Heart left ventricle (tissue), 16 donors: ENCODE results near the gene WDR18. TPM values are rescaled to one million over a fixed set of nuclear protein-coding genes. Genes with fewer than 3 reads are reported as not detected.
A peak's percentile ranks its signal among the peaks of the same experiment; 100 is the strongest.

Experiments used
- ATAC-seq, 4 donors: fragments of 200-7000 bp; cut with Tn5 transposase; one replicate each; pipeline ENCODE4 v1.9.1; 2020 to 2022; ENCODE audit warnings: moderate library complexity in 4 of 4, mild to moderate bottlenecking in 3 of 4, moderate number of reproducible peaks in 1 of 4
- DNase-seq, 5 donors: peaks; one replicate each; pipeline ENCODE4 v3.0.0-alpha.2; 2020
- H3K27ac ChIP-seq, 12 donors: fragments of 200-600 bp; sonication (generic) in 4 of 12; one replicate each; pipeline versions ENCODE4 v1.5.0 to v1.8.0; 2016 to 2022; ENCODE audit warnings: mild to moderate bottlenecking in 2 of 12
- H3K27me3 ChIP-seq, 9 donors: fragments of 200-600 bp; sonication (generic) in 2 of 9; one replicate each; pipeline versions ENCODE4 v1.5.1 to v1.8.0; 2016 to 2022; ENCODE audit warnings: mild to moderate bottlenecking in 3 of 9
- H3K36me3 ChIP-seq, 9 donors: fragments of 200-600 bp; sonication (generic) in 2 of 9; one replicate each; pipeline versions ENCODE4 v1.5.0 to v1.8.0; 2018 to 2022; ENCODE audit warnings: mild to moderate bottlenecking in 2 of 9
- H3K4me1 ChIP-seq, 12 donors: fragments of 200-600 bp; sonication (generic) in 4 of 12; one replicate each; pipeline versions ENCODE4 v1.5.0 to v1.8.0; 2016 to 2022; ENCODE audit warnings: mild to moderate bottlenecking in 3 of 12
- H3K4me3 ChIP-seq, 12 donors: fragments of 200-600 bp; sonication (generic) in 4 of 12; one replicate each; pipeline versions ENCODE4 v1.5.0 to v1.8.0; 2017 to 2022; ENCODE audit warnings: mild to moderate bottlenecking in 9 of 12, moderate library complexity in 4 of 12
- H3K9me3 ChIP-seq, 12 donors: fragments of 200-600 bp; sonication (generic) in 4 of 12; one replicate each; pipeline versions ENCODE4 v1.5.0 to v1.8.0; 2016 to 2022; ENCODE audit warnings: mild to moderate bottlenecking in 1 of 12
- CTCF ChIP-seq, 12 donors: fragments of 200-600 bp; sonication (generic) in 4 of 12; IDR thresholded peaks; one replicate each; pipeline versions ENCODE4 v1.5.0 to v1.8.0; 2018 to 2022; ENCODE audit warnings: antibody characterized with exemption in 12 of 12, mild to moderate bottlenecking in 5 of 12
- POLR2A ChIP-seq, 2 donors: fragments of 450-650 bp; IDR thresholded peaks; one replicate each; pipeline ENCODE4 v1.6.1; 2017; ENCODE audit warnings: antibody characterized with exemption in 2 of 2, mild to moderate bottlenecking in 2 of 2, moderate library complexity in 2 of 2
- WGBS, 4 donors: extraction: QIAGEN DNeasy Blood & Tissue Kit in 2 of 4; methylation state at CpG; one replicate each; pipeline versions ENCODE4 v1.1.5 to v1.1.7; 2013 to 2018; 5-methylcytosine and 5-hydroxymethylcytosine counted together
- intact Hi-C, 10 donors: fragments of 100-400 bp; cut with DNase I; formaldehyde crosslinking; loops; one replicate each; pipeline versions ENCODE4 v1.11.1 to v1.14.2; 2022
- polyA plus RNA-seq, 2 donors: library from polyadenylated mRNA; stranded (reverse); fragments of 200-250 nt; gene quantifications; one replicate each; pipeline ENCODE4 v1.2.3, GENCODE V29; 2013
- total RNA-seq, 9 donors: library from RNA; depleted of rRNA in 2 of 9; stranded (reverse); fragments of >200 nt in 2 of 9; fragmentation: NEBNext Ultra II Directional in 3 of 9; extraction: Animal tissue kit (Norgen Biotek cat#: 25700) in 3 of 9; gene quantifications; one replicate each; pipeline versions ENCODE4 v1.1.0 to v1.2.4, GENCODE V29; 2016 to 2023
- donor health status: ischemic (EF 13 %, LVEDD 7.1; RV severe dilation, severe dysfunction).
- donor health status: healthy with polysubstance abuse.
- donor health status: DM: no; HTN: yes; CAD: no.
- donor health status: DM: no; HTN: no; CAD: no.
- donor health status: ischemic (EF 25% LVEDD 6.9; RV normal size, moderate dysfunction).
- donor health status: ischemic (EF 25% LVEDD 5.7; RV mildly dilated, moderate dysfunction).
- donor health status: healthy.
- donor health status: DM: yes; HTN: yes; CAD: no.
- donor health status: ischemic (EF 35%, LVEDD 5.7; RV mildly dilated, moderate dysfunction).
- donor health status: nonischemic (EF 11% LVEDD 7.7; RV severe dilation, severe dysfunction).
- donor health status: DM: yes; HTN: yes; CAD: no.
- donor health status: PGD.
- donor health status: ischemic (EF 29% LVEDD 5.4; RV normal size, mild dysfunction).
- donor health status: nonischemic (EF 23%, LVEDD 6.1; RV moderate dilation, normal function).

The WDR18 gene
- total and polyA plus RNA-seq, 11 donors = 15.6 to 36.3 (median 19.4) TPM

- Histone ChIP-seq H3K36me3 (no peaks in the 10 kb centered on the region), H3K9me3 (no peaks in the 10 kb centered on the region), H3K27ac (no peak overlapping the region), H3K4me1 (peaks cover 3 to 36% (median 19%) of the 10 kb centered on the region in 12 donors), H3K4me3 (no peak overlapping the region), H3K27me3 (no peaks in the 10 kb centered on the region)
- ATAC-seq = no peak
- WGBS, 4 donors = 32 to 35% (median 33%) methylated on average over 22 to 32 of the region's 32 CpGs
- DNase-seq = no peak
- intact Hi-C loops = loop anchor here in 9 of 10 donors (5.0 to 10.0 kb wide), 6 partner anchors 113 to 213 kb away; partner anchors contain the start of gene CFD (in 2 of the 9)
- TF ChIP-seq CTCF (IDR thresholded peaks at IDR 0.05) (no peak), POLR2A (IDR thresholded peaks at IDR 0.05) (no peak)
These were observed 3.8 kb upstream of the WDR18 start for GRCh38 chr19:980133-980998.

- Histone ChIP-seq H3K27me3 (no peaks in the 10 kb centered on the region), H3K4me1 (peaks cover 3 to 38% (median 19%) of the 10 kb centered on the region in 12 donors), H3K36me3 (peaks cover 0 to 19% (median 8%) of the 10 kb centered on the region in 9 donors), H3K27ac (peak overlapping the region in 7 of 12 donors; percentile 17 to 92 (median 36)), H3K9me3 (no peaks in the 10 kb centered on the region), H3K4me3 (peak overlapping the region in 10 of 12 donors; percentile 26 to 52 (median 42))
- ATAC-seq = peak; percentile 45 to 83 (median 79)
- WGBS, 4 donors = 1 to 2% (median 1%) methylated on average over 28 to 46 of the region's 46 CpGs
- peak; percentile 64 to 89 (median 76) for DNase-seq
- intact Hi-C loops = loop anchor here (1.0 to 10.0 kb wide), 13 partner anchors 57 to 215 kb away; partner anchors contain the start of gene CFD (in 2 of the 10)
- TF ChIP-seq CTCF (IDR thresholded peaks at IDR 0.05) (peak; percentile 73 to 98 (median 96)), POLR2A (IDR thresholded peaks at IDR 0.05) (no peak)
These were observed 1.5 kb upstream of the WDR18 start for GRCh38 chr19:982567-983170.

GRCh38 chr19:986083-986482, 1.9 kb downstream of the WDR18 start:
- ATAC-seq (no peak), DNase-seq (no peak)
- H3K36me3 ChIP-seq = peaks cover 0 to 44% (median 19%) of the 10 kb centered on the region in 9 donors
- TF ChIP-seq CTCF (IDR thresholded peaks at IDR 0.05) (no peak), POLR2A (IDR thresholded peaks at IDR 0.05) (no peak)
- H3K4me3 ChIP-seq = no peak overlapping the region
- H3K27me3 ChIP-seq = no peaks in the 10 kb centered on the region
- H3K4me1 ChIP-seq = peaks cover 3 to 30% (median 19%) of the 10 kb centered on the region in 12 donors
- H3K9me3 ChIP-seq = no peaks in the 10 kb centered on the region
- intact Hi-C loops = loop anchor here in 3 of 10 donors (5.0 to 10.0 kb wide), 3 partner anchors 121 to 214 kb away; no protein-coding TSS in a partner anchor
- no peak overlapping the region for H3K27ac ChIP-seq
- WGBS, 4 donors = 91 to 93% (median 92%) methylated on average over 11 to 14 of the region's 14 CpGs

GRCh38 chr19:988081-988480, 3.9 kb downstream of the WDR18 start:
- H3K4me3 ChIP-seq = no peak overlapping the region
- no peak overlapping the region for H3K27ac ChIP-seq
- 82 to 86% (median 82%) methylated on average over 10 to 14 of the region's 14 CpGs for WGBS, 4 donors
- H3K4me1 ChIP-seq = peaks cover 0 to 22% (median 14%) of the 10 kb centered on the region in 12 donors
- TF ChIP-seq POLR2A (IDR thresholded peaks at IDR 0.05) (no peak), CTCF (IDR thresholded peaks at IDR 0.05) (no peak)
- no peaks in the 10 kb centered on the region for H3K9me3 ChIP-seq
- intact Hi-C loops = loop anchor here in 3 of 10 donors (5.0 to 10.0 kb wide), 3 partner anchors 123 to 216 kb away; no protein-coding TSS in a partner anchor
- peaks cover 0 to 57% (median 19%) of the 10 kb centered on the region in 9 donors for H3K36me3 ChIP-seq
- no peaks in the 10 kb centered on the region for H3K27me3 ChIP-seq
- ATAC-seq = no peak
- no peak for DNase-seq
